Cardiac fibroblast (primary cell): Measurements from ENCODE around the gene MAP3K7.
A peak's percentile ranks its signal among the peaks of the same experiment; 100 is the strongest.

ENCODE experiments used
- DNase-seq, 2 donors: peaks; one replicate each; pipeline versions ENCODE4 v3.0.0 to v3.0.0-alpha.2; 2010; ENCODE audit warnings: low read depth in 2 of 2
- H3K4me3 ChIP-seq, 2 donors: replicated peaks in 1 of 2; 1 replicate in 1 of 2; 2 replicates in 1 of 2; pipeline ENCODE4 v1.5.1; 2011; ENCODE audit warnings: low read depth in 2 of 2, low read length in 2 of 2, mild to moderate bottlenecking in 2 of 2, moderate library complexity in 1 of 2
- CTCF ChIP-seq: IDR thresholded peaks from one replicate; pipeline ENCODE4 v1.5.1; 2011; ENCODE audit warnings: low read depth, mild to moderate bottlenecking, low read length, inconsistent platforms

MAP3K7 gene

DNA sequence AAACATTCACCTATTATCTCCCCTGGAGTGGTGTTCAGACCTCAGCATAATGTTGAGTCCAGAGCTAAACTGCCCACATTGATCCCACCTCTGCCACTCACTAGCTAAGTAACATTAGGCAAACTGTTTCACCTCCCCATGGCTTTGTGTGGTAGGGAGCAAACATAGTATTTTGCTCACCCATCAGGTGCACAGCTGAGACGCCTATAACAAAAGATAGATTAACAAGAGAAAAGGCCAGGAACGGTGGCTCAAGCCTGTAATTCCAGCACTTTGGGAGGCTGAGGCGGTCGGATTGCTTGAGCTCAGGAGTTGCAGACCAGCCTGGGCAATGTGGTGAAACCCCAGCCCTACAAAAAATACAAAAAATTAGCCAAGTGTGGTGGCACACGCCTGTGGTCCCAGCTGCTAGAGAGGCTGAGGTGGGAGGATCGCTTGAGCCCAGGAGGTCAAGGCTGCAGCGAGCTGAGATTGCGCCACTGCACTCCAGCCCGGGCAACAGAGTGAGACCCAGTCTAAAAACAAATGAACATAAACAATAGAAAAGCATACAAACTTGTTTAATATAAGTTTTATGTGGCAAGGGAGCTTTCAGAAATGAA is 91.6 kb downstream of the MAP3K7 start:
- DNase-seq, result no peak
- TF ChIP-seq CTCF, result no peak

DNA sequence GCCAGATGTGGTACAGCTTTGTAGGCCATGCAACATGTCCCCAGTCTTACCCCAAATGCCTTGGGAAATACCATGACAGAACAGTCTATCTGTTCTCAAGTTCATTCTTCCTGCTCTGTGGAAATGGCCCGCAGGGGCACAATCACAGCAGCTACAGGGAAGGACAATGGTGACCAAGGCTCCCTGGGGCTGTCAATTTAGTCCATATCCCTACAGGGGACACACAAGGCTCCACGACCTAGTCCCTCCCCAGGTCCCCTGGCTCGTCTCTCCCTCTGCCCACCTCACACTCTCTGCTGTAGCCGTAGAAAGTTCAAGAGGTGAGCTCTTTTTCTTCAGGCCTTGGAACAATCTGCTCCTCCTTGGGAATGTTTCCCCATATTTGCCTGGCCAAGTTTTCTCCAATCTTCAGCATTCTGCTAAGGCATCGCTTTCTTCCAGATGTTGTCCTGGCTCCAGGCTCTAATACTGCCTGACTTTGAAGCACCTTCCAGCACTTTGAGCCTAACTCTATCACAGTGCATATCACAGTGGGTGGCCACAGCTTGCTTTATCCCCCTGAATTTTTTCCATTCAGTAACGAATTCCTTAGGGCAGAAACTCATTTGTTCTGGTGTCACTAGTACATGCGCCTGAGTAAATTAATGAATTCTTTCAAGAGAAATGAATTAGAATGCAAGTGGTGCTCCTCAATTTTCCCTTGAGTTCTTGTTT is 92.6 kb downstream of the MAP3K7 start:
- H3K4me3 ChIP-seq, result no peak overlapping the region
- no peak for TF ChIP-seq CTCF
- peak in 1 of 2 donors; percentile 11 for DNase-seq

More for the DNA sequence above, 91.6 kb downstream of the MAP3K7 start:
- no peak overlapping the region for H3K4me3 ChIP-seq

DNA sequence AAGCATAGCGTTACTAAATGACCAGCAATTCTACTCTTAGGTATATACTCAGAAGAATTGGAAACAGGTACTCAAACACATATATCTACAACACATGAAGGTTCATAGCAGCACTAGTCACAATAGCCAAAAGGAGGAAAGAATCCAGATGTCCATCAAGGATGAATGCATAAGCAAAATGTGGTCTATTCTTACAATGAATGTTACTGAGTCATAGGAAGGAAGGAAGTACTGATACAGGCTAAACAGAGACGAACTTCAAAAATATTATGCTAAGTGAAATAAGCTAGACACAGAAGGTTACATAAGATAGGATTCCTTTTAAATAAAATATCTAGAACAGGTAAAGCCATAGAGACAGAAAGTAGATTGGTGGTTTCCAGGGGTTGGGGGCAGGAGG is 93.5 kb downstream of the MAP3K7 start:
- peak; percentile 64 to 68 for DNase-seq
- no peak for TF ChIP-seq CTCF
- H3K4me3 ChIP-seq, result no peak overlapping the region

DNA sequence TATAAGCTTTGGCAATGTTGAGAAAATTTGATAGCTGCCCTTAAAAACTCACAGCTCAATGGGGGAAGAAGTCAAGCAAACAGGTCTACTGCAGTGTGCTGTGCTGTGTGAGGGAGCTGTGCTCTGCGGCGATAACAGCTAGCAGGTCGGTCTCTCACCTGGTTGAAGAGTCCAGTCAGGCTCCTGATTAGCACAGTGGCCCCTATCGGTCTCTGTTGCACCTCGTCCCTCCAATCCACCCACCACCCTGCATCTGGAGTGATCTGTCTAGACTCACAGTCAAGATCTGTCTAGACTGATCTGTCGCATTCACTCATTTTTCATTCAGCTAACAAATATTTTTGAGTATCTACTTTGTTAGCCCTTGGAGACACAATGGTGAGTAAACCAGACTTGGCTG is 94.1 kb downstream of the MAP3K7 start:
- no peak for TF ChIP-seq CTCF
- DNase-seq, result no peak
- H3K4me3 ChIP-seq, result no peak overlapping the region

DNA sequence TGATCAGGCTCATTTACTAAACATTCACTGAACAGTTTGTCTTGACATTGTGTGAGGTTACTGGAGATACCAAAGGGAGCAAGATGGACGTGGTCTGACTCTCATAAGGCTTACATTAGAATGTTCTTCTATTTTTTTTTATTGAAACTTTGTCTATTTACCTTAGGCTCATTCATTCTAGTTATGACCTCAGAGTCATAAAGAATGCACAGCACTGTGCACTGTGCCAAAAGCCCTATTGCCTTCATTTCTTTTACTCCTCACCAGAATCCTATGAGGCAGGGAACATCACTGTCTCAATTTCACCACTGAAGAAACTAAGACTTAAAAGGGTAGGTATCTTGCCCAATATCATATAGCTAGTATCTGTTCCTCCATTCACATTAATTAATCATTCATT is 94.5 kb downstream of the MAP3K7 start:
- TF ChIP-seq CTCF, result no peak
- no peak overlapping the region for H3K4me3 ChIP-seq
- DNase-seq, result no peak

DNA sequence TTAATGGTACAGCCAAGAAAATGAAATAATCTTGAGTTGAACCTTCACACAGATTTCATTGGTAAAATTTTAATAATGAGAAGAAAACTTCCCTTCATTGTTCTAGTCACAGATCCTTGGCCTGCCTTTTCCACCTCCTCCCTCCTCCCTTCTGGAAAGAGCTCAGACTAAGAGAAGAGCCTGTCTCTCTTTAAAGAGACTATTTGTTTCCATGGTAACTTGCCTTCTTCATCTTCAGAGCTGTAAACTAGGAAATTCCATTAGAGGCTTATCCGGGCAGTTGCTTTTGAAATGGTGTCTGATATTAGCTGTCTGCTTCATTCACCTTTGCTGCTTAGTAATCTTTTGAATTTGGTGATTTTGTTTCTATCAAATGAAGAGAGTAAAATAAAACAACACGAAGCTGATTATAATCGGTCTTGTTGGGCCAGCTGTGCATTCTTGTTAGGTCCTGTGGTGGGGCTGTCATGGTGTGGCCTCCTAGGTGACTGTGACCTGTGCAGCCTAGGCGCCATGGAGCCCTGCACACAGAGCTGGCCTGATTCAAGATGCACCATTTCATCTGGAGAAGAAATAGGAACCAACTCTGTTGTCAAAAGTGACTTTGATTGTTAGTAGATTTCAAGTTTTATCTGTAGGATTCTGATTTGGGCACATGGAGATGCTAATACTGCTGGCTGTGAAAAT is 96.7 kb downstream of the MAP3K7 start:
- DNase-seq, result no peak
- no peak for TF ChIP-seq CTCF
- H3K4me3 ChIP-seq, result no peak overlapping the region
